DOHH2 (cell line): ENCODE measurements around the gene SS18L1.

Source experiments
- EZH2phosphoT487 ChIP-seq: fragments of 200-600 bp; sonication (generic); IDR thresholded peaks from 2 replicates; pipeline ENCODE4 v1.6.1; 2017; ENCODE audit warnings: borderline replicate concordance, mild to moderate bottlenecking, antibody characterized with exemption, low read length, moderate library complexity, mixed read lengths
- TF ChIP-seq, protein P1 (sequence below): fragments of 200-600 bp; sonication (generic); IDR thresholded peaks from one replicate; pipeline ENCODE4 v1.5.1; 2014; ENCODE audit warnings: antibody characterized with exemption, mild to moderate bottlenecking, low read depth, low read length; ENCODE audit not compliant: poor library complexity, severe bottlenecking

DNA sequence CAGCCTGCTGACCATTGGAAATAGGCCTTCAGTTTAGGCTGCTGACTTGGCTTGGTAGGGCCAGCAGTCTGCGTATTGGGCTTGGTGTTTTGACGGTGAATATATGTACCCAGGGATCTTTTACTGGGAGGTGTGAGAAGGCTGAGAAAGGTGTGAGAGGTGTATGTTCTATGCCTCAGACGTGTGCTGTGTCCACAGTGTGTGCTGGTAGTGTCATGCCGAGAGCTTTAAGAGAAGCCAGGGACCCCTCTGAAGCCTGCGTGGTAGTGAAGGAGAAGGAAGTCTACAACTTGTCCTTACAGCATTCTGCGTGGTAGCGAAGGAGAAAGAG lies 2.1 kb downstream of the SS18L1 start:
- TF ChIP-seq, protein P1, sequence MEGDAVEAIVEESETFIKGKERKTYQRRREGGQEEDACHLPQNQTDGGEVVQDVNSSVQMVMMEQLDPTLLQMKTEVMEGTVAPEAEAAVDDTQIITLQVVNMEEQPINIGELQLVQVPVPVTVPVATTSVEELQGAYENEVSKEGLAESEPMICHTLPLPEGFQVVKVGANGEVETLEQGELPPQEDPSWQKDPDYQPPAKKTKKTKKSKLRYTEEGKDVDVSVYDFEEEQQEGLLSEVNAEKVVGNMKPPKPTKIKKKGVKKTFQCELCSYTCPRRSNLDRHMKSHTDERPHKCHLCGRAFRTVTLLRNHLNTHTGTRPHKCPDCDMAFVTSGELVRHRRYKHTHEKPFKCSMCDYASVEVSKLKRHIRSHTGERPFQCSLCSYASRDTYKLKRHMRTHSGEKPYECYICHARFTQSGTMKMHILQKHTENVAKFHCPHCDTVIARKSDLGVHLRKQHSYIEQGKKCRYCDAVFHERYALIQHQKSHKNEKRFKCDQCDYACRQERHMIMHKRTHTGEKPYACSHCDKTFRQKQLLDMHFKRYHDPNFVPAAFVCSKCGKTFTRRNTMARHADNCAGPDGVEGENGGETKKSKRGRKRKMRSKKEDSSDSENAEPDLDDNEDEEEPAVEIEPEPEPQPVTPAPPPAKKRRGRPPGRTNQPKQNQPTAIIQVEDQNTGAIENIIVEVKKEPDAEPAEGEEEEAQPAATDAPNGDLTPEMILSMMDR = no peak
- TF ChIP-seq EZH2phosphoT487 = no peak
